HEK293 (cell line): Measurements from ENCODE around the gene CAMK1.

Source experiments
- REST ChIP-seq: fragments of 450-650 bp; formaldehyde crosslinking; IDR thresholded peaks from 2 replicates; pipeline ENCODE4 v1.5.1; 2016; ENCODE audit warnings: missing biosample characterization, missing genetic modification characterization
- TCF7L2 ChIP-seq: IDR thresholded peaks from 2 replicates; pipeline ENCODE4 v1.6.1; 2011; ENCODE audit warnings: low read depth, mild to moderate bottlenecking, inconsistent platforms, low read length, moderate library complexity, borderline replicate concordance
- ZBTB7A ChIP-seq: fragments of 450-650 bp; formaldehyde crosslinking; IDR thresholded peaks from 2 replicates; pipeline ENCODE4 v1.5.1; 2016; ENCODE audit warnings: low read depth, missing biosample characterization, missing genetic modification characterization
- ZNF292 ChIP-seq: fragments of 450-650 bp; formaldehyde crosslinking; IDR thresholded peaks from 2 replicates; pipeline ENCODE4 v1.5.1; 2016; ENCODE audit warnings: low read depth, missing biosample characterization, missing genetic modification characterization, borderline replicate concordance
- ZNF558 ChIP-seq: fragments of 450-650 bp; formaldehyde crosslinking; IDR thresholded peaks from 2 replicates; pipeline ENCODE4 v1.5.1; 2016; ENCODE audit warnings: missing biosample characterization, missing genetic modification characterization
- ZNF843 ChIP-seq: fragments of 450-650 bp; formaldehyde crosslinking; IDR thresholded peaks from 2 replicates; pipeline ENCODE4 v1.5.1; 2016; ENCODE audit warnings: missing biosample characterization, missing genetic modification characterization
- TF ChIP-seq, protein P1 (sequence below): fragments of 450-650 bp; formaldehyde crosslinking; IDR thresholded peaks from 2 replicates; pipeline ENCODE4 v1.5.1; 2016; ENCODE audit warnings: missing biosample characterization, missing genetic modification characterization
- TF ChIP-seq, protein P2 (sequence below): fragments of 450-650 bp; formaldehyde crosslinking; IDR thresholded peaks from 2 replicates; pipeline ENCODE4 v1.5.1; 2016; ENCODE audit warnings: missing biosample characterization, missing genetic modification characterization
- TF ChIP-seq, protein P3 (sequence below): fragments of 450-650 bp; formaldehyde crosslinking; IDR thresholded peaks from 2 replicates; pipeline ENCODE4 v1.5.1; 2016; ENCODE audit warnings: missing biosample characterization, missing genetic modification characterization, low read depth

DNA sequence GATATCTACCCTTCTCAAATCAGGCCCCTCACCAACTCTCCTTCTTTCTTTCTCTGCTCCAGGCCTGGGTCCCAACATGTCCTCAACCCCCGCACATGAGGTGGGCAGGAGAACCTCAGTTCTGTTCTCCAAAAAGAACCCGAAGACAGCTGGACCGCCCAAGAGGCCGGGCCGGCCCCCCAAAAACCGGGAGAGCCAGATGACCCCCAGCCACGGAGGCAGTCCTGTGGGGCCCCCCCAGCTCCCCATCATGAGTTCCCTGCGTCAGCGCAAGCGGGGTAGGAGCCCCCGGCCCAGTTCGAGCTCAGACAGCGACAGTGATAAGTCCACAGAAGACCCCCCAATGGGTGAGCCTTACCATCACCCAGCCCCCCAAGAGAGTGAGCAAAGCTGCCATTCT, 25.6 kb downstream of the CAMK1 start:
- TF ChIP-seq, protein P1, sequence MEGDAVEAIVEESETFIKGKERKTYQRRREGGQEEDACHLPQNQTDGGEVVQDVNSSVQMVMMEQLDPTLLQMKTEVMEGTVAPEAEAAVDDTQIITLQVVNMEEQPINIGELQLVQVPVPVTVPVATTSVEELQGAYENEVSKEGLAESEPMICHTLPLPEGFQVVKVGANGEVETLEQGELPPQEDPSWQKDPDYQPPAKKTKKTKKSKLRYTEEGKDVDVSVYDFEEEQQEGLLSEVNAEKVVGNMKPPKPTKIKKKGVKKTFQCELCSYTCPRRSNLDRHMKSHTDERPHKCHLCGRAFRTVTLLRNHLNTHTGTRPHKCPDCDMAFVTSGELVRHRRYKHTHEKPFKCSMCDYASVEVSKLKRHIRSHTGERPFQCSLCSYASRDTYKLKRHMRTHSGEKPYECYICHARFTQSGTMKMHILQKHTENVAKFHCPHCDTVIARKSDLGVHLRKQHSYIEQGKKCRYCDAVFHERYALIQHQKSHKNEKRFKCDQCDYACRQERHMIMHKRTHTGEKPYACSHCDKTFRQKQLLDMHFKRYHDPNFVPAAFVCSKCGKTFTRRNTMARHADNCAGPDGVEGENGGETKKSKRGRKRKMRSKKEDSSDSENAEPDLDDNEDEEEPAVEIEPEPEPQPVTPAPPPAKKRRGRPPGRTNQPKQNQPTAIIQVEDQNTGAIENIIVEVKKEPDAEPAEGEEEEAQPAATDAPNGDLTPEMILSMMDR: no peak
- TF ChIP-seq, protein P2, sequence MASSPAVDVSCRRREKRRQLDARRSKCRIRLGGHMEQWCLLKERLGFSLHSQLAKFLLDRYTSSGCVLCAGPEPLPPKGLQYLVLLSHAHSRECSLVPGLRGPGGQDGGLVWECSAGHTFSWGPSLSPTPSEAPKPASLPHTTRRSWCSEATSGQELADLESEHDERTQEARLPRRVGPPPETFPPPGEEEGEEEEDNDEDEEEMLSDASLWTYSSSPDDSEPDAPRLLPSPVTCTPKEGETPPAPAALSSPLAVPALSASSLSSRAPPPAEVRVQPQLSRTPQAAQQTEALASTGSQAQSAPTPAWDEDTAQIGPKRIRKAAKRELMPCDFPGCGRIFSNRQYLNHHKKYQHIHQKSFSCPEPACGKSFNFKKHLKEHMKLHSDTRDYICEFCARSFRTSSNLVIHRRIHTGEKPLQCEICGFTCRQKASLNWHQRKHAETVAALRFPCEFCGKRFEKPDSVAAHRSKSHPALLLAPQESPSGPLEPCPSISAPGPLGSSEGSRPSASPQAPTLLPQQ (tag by site-specific recombination): no peak
- TF ChIP-seq REST (tag by site-specific recombination) (no peak), ZNF292 (tag by site-specific recombination) (no peak), ZNF843 (tag by site-specific recombination) (no peak), ZNF558 (tag by site-specific recombination) (no peak), TCF7L2 (no peak), ZBTB7A (no peak)
- TF ChIP-seq, protein P3, sequence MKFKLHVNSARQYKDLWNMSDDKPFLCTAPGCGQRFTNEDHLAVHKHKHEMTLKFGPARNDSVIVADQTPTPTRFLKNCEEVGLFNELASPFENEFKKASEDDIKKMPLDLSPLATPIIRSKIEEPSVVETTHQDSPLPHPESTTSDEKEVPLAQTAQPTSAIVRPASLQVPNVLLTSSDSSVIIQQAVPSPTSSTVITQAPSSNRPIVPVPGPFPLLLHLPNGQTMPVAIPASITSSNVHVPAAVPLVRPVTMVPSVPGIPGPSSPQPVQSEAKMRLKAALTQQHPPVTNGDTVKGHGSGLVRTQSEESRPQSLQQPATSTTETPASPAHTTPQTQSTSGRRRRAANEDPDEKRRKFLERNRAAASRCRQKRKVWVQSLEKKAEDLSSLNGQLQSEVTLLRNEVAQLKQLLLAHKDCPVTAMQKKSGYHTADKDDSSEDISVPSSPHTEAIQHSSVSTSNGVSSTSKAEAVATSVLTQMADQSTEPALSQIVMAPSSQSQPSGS: no peak
